HAP-1 (cell line): ENCODE data around the gene OR3A1.
"Not testable (repeated sequence)": the region's sequence is repeated elsewhere in the genome, so short reads cannot be mapped to it uniquely, and the experiment has no call there.

Experiments used
- DNase-seq, 2 experiments: peaks; one replicate each; pipeline ENCODE4 v3.0.0-alpha.2; 2016 to 2020; ENCODE audit warnings: low spot score in 2 of 2
- H3K27me3 ChIP-seq: fragments of 250-450 bp; sonication (Bioruptor Pico); 2 replicates; pipeline ENCODE4 v1.5.1; 2020; ENCODE audit warnings: low read depth, mild to moderate bottlenecking, moderate library complexity
- H3K36me3 ChIP-seq: fragments of 250-450 bp; sonication (Bioruptor Pico); replicated peaks from 2 replicates; pipeline ENCODE4 v1.5.1; 2020; ENCODE audit warnings: mild to moderate bottlenecking
- H3K4me1 ChIP-seq: fragments of 250-450 bp; sonication (Bioruptor Pico); 2 replicates; pipeline ENCODE4 v1.5.1; 2020; ENCODE audit warnings: mild to moderate bottlenecking
- H3K4me3 ChIP-seq: fragments of 250-450 bp; sonication (Bioruptor Pico); 2 replicates; pipeline ENCODE4 v1.5.1; 2020; ENCODE audit warnings: mild to moderate bottlenecking, moderate library complexity
- H3K9me3 ChIP-seq: fragments of 250-450 bp; sonication (Bioruptor Pico); 2 replicates; pipeline ENCODE4 v1.5.1; 2020; ENCODE audit warnings: mild to moderate bottlenecking, moderate library complexity
- in situ Hi-C: fragments of 300-500 bp; cut with MboI; formaldehyde crosslinking; loops from 3 replicates; pipeline ENCODE4 v1.14.3; 2020; ENCODE audit warnings: low sequenced_read_pairs, inconsistent platforms, mixed read lengths

OR3A1 gene

GRCh38 chr17:3298260-3298659 lies at the start of gene OR3A1:
Gene OR3A1, minus strand, starts transcription at chr17:3298360. Its CDS starts 5,778 bp downstream, at chr17:3292582.
- no peak for DNase-seq
- Histone ChIP-seq H3K27me3 (no peaks in the 10 kb centered on the region), H3K4me3 (no peak within 1 kb of the TSS), H3K9me3 (no peaks in the 10 kb centered on the region), H3K36me3 (no peaks in the 10 kb centered on the region), H3K4me1 (no peaks in the 10 kb centered on the region)
- in situ Hi-C loops, result no loop called here

DNA sequence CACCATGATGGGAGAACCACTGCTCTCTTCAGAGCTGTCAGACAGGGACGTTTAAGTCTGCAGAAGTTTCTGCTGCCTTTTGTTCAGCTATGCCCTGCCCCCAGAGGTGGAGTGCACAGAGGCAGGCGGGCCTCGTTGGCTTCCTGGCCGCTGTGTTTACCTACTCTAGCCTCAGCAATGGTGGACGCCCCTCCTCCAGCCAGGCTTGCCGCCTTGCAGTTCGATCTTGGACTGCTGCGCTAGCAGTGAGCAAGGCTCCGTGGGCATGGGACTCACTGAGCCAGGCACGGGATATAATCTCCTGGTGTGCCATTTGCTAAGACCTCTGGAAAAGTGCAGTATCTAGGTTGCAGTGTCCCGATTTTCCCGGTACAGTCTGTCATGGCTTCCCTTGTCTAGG lies 44.6 kb upstream of the OR3A1 start:
- in situ Hi-C loops, H3K9me3 ChIP-seq, H3K27me3 ChIP-seq, DNase-seq, H3K36me3 ChIP-seq, H3K4me1 ChIP-seq, H3K4me3 ChIP-seq: not testable (repeated sequence)

DNA sequence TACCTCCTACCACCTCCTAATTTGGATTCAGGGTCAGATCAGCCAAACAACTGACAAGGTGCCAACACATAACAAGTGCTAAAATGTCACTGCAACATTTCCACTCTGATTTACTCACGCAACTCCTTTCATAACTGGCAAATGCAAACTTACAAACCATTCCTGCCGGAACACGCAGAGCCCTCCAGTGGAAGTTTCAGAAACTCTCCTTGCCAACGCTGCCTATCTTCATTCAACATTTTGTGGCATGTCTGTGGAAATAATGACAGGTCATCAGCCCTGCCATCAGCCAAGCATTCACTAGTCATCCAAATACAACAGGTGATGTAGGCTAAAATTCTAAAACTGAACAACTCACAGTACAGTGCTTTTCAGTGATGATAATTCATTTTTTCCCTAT lies 37.7 kb upstream of the OR3A1 start:
- in situ Hi-C loops, result no loop called here
- DNase-seq, result no peak
- Histone ChIP-seq H3K4me1 (no peaks in the 10 kb centered on the region), H3K36me3 (no peaks in the 10 kb centered on the region), H3K27me3 (no peaks in the 10 kb centered on the region), H3K4me3 (no peak overlapping the region), H3K9me3 (no peaks in the 10 kb centered on the region)

- DNase-seq, result no peak
- in situ Hi-C loops, result no loop called here
- H3K9me3 ChIP-seq, result no peaks in the 10 kb centered on the region
- no peaks in the 10 kb centered on the region for H3K36me3 ChIP-seq
- no peaks in the 10 kb centered on the region for H3K27me3 ChIP-seq
- no peaks in the 10 kb centered on the region for H3K4me1 ChIP-seq
- H3K4me3 ChIP-seq, result no peak overlapping the region
Measured at GRCh38 chr17:3318336-3318735, 20.2 kb upstream of the OR3A1 start.

DNA sequence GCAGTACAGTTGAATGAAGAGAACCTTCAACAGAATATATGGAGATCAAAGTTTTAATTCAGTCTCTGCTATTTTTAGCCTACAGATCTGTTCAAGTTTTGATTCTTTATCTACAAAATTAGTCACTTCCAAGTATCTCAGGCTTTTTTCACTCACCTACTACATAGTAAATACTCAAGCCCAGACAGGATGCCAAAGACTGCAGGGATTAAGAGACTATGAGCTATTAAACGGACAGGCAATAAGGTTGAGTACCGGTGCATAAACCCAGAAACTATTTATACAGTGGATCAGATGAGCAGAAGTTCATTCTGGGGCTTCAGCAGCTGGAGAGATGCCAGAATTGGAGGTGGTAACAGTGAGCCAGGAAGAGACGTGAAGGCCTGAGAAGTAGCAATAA lies 18.7 kb upstream of the OR3A1 start:
- H3K27me3 ChIP-seq, result no peaks in the 10 kb centered on the region
- H3K4me1 ChIP-seq, result no peaks in the 10 kb centered on the region
- H3K4me3 ChIP-seq, result no peak overlapping the region
- DNase-seq, result no peak
- no peaks in the 10 kb centered on the region for H3K9me3 ChIP-seq
- in situ Hi-C loops, result no loop called here
- H3K36me3 ChIP-seq, result no peaks in the 10 kb centered on the region

DNA sequence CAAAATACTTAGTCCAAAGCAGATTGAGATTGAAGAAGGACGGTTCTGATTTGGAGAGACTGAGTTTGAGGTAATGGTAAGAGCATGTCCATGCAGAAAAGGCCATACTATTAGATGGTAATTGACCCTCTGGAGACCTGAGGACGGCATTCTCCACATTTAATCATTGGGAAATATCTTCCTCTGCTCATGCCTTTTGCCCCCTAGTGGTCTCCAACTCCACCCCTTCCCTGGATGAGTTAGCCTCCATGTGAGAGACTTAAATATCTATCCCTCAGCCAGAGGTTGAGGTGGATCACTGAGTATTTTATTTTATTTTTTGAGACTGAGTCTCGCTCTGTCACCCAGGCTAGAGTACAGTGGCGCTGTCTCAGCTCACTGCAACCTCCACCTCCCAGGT lies 10.4 kb upstream of the OR3A1 start:
- no peak for DNase-seq
- no peaks in the 10 kb centered on the region for H3K9me3 ChIP-seq
- no peaks in the 10 kb centered on the region for H3K27me3 ChIP-seq
- in situ Hi-C loops, result no loop called here
- H3K4me1 ChIP-seq, result no peaks in the 10 kb centered on the region
- no peaks in the 10 kb centered on the region for H3K36me3 ChIP-seq
- H3K4me3 ChIP-seq, result no peak overlapping the region

- DNase-seq, result no peak
- no peaks in the 10 kb centered on the region for H3K4me1 ChIP-seq
- no peaks in the 10 kb centered on the region for H3K27me3 ChIP-seq
- no peaks in the 10 kb centered on the region for H3K9me3 ChIP-seq
- in situ Hi-C loops, result no loop called here
- no peak overlapping the region for H3K4me3 ChIP-seq
- H3K36me3 ChIP-seq, result no peaks in the 10 kb centered on the region
Measured at GRCh38 chr17:3295632-3296031, 2.5 kb downstream of the OR3A1 start.

GRCh38 chr17:3293548-3293947 lies 4.6 kb downstream of the OR3A1 start:
- not testable (repeated sequence) for H3K9me3 ChIP-seq, DNase-seq, H3K4me1 ChIP-seq

GRCh38 chr17:3282901-3283300 lies 15.3 kb downstream of the OR3A1 start:
- no peaks in the 10 kb centered on the region for H3K36me3 ChIP-seq
- DNase-seq, result no peak
- no peak overlapping the region for H3K4me3 ChIP-seq
- H3K4me1 ChIP-seq, result no peaks in the 10 kb centered on the region
- H3K9me3 ChIP-seq, result no peaks in the 10 kb centered on the region
- in situ Hi-C loops, result no loop called here
- no peaks in the 10 kb centered on the region for H3K27me3 ChIP-seq

More at GRCh38 chr17:3293548-3293947, 4.6 kb downstream of the OR3A1 start:
- H3K36me3 ChIP-seq, H3K27me3 ChIP-seq, in situ Hi-C loops, H3K4me3 ChIP-seq: not testable (repeated sequence)

- no peak for DNase-seq
- H3K9me3 ChIP-seq, result no peaks in the 10 kb centered on the region
- in situ Hi-C loops, result no loop called here
Measured at GRCh38 chr17:3276126-3276525, 22.0 kb downstream of the OR3A1 start.

DNA sequence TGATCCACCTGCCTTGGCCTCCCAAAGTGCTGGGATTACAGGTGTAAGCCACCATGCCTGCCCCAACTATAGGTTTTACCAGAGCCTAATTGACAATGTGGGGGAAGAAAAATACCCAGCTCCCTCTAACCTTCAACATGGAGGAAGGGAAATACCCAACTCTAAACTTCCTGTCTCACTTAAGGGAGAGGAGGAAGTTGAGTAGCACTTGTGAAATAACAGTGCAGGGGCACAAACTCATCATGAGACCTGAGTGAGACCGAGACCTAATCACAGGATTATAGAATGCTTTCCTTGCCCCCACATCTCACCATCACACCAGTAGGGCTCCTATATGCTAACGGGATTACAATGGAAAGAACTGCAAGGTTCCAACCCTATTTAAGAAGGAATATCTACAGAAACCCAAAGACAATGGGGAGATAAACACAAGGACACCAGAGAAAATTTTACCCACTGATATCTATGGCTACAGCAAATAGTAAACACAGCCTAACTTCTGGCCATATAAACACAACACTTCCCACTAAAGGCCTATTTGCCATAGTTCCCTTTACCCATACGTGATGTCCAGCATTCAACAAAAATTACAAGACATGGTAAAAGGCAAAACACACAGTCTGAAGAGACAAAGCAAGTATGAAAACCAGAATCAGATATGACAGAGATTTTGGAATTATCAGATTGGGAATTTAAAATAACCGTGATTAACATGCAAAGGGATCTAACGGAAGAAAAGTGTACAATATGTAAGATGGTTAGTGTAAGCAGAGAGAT lies 26.9 kb downstream of the OR3A1 start:
- H3K27me3 ChIP-seq, result no peaks in the 10 kb centered on the region
- no peaks in the 10 kb centered on the region for H3K36me3 ChIP-seq
- in situ Hi-C loops, result no loop called here
- no peak for DNase-seq
- H3K4me1 ChIP-seq, result no peaks in the 10 kb centered on the region
- no peak overlapping the region for H3K4me3 ChIP-seq
- no peaks in the 10 kb centered on the region for H3K9me3 ChIP-seq

More at GRCh38 chr17:3276126-3276525, 22.0 kb downstream of the OR3A1 start:
- Histone ChIP-seq H3K4me3 (no peak overlapping the region), H3K36me3 (no peaks in the 10 kb centered on the region), H3K27me3 (no peaks in the 10 kb centered on the region), H3K4me1 (no peaks in the 10 kb centered on the region)

GRCh38 chr17:3260600-3260999 lies 37.6 kb downstream of the OR3A1 start:
- in situ Hi-C loops, result no loop called here
- DNase-seq, result no peak
- no peaks in the 10 kb centered on the region for H3K4me1 ChIP-seq
- H3K36me3 ChIP-seq, result no peaks in the 10 kb centered on the region
- H3K4me3 ChIP-seq, result no peak overlapping the region
- H3K9me3 ChIP-seq, result no peaks in the 10 kb centered on the region
- no peaks in the 10 kb centered on the region for H3K27me3 ChIP-seq

GRCh38 chr17:3260163-3260562 lies 38.0 kb downstream of the OR3A1 start:
- no peak for DNase-seq
- Histone ChIP-seq H3K4me3 (no peak overlapping the region), H3K36me3 (no peaks in the 10 kb centered on the region), H3K9me3 (no peaks in the 10 kb centered on the region), H3K27me3 (no peaks in the 10 kb centered on the region), H3K4me1 (no peaks in the 10 kb centered on the region)
- in situ Hi-C loops, result no loop called here

GRCh38 chr17:3256575-3256974 lies 41.6 kb downstream of the OR3A1 start:
- no peaks in the 10 kb centered on the region for H3K4me1 ChIP-seq
- no peaks in the 10 kb centered on the region for H3K27me3 ChIP-seq
- H3K9me3 ChIP-seq, result no peaks in the 10 kb centered on the region
- DNase-seq, result no peak
- in situ Hi-C loops, result no loop called here
- H3K36me3 ChIP-seq, result no peaks in the 10 kb centered on the region
- H3K4me3 ChIP-seq, result no peak overlapping the region

GRCh38 chr17:3249013-3249412 lies 49.1 kb downstream of the OR3A1 start:
- H3K36me3 ChIP-seq, H3K4me3 ChIP-seq, H3K9me3 ChIP-seq, in situ Hi-C loops, H3K4me1 ChIP-seq, DNase-seq, H3K27me3 ChIP-seq: not testable (repeated sequence)
